Glutamatergic neuron (in vitro differentiated cells): ENCODE data around the gene NBEAL1. TPM values are rescaled to one million over a fixed set of nuclear protein-coding genes. Genes with fewer than 3 reads are reported as not detected.
"Not testable (repeated sequence)": the region's sequence is repeated elsewhere in the genome, so short reads cannot be mapped to it uniquely, and the experiment has no call there.

ENCODE experiments used
- DNase-seq: peaks from one replicate; pipeline ENCODE4 v3.0.0; 2022
- H3K27ac Mint-ChIP-seq: one replicate; pipeline ENCODE4 v1.8.0; 2020; ENCODE audit warnings: mild to moderate bottlenecking, mixed read lengths, inconsistent platforms; ENCODE audit not compliant: unreplicated experiment
- H3K27me3 Mint-ChIP-seq: one replicate; pipeline ENCODE4 v1.8.0; 2020; ENCODE audit warnings: mild to moderate bottlenecking, moderate library complexity, mixed read lengths, inconsistent platforms; ENCODE audit not compliant: unreplicated experiment
- H3K36me3 Mint-ChIP-seq: one replicate; pipeline ENCODE4 v1.8.0; 2020; ENCODE audit warnings: mild to moderate bottlenecking, mixed read lengths, inconsistent platforms; ENCODE audit not compliant: unreplicated experiment
- H3K4me1 Mint-ChIP-seq: one replicate; pipeline ENCODE4 v1.8.0; 2020; ENCODE audit warnings: mild to moderate bottlenecking, low read depth, mixed read lengths, inconsistent platforms; ENCODE audit not compliant: unreplicated experiment
- H3K4me3 Mint-ChIP-seq: one replicate; pipeline ENCODE4 v1.8.0; 2020; ENCODE audit warnings: mild to moderate bottlenecking, mixed read lengths, inconsistent platforms; ENCODE audit not compliant: unreplicated experiment
- H3K9me3 Mint-ChIP-seq: one replicate; pipeline ENCODE4 v1.8.0; 2020; ENCODE audit warnings: mild to moderate bottlenecking, moderate library complexity, mixed read lengths, inconsistent platforms; ENCODE audit not compliant: unreplicated experiment
- total RNA-seq: library from RNA; stranded (reverse); fragmentation: NEBNext Ultra II Directional; extraction: Animal tissue kit (Norgen Biotek cat#: 25700); gene quantifications from one replicate; pipeline ENCODE4 v1.2.1, GENCODE V29; 2021; ENCODE audit not compliant: unreplicated experiment
- TF ChIP-seq, protein P1 (sequence below): fragments of 200-600 bp; sonication (generic); IDR thresholded peaks from one replicate; pipeline ENCODE4 v1.5.0; 2021; ENCODE audit not compliant: partially characterized antibody, unreplicated experiment

Gene NBEAL1
- total RNA-seq, 1 donor from 2014 or later = 19.0 TPM

DNA sequence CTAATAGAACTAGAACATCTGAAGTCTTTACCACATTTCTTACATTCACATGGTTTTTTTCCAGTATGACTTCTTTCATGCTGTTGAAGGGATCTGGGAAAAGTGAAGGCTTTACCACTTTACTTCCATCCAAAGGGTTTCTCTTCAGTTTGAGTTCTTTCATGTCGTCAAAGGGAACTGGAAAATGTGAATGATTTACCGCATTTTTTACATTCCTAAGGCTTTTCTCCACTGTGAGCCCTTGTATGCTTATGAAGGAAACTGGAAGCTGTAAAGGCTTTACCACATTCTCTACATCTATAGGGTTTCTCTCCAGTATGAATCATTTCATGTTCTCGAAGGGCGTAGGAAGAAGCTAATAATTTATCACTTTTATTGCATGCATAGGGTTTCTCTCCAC lies 46.7 kb downstream of the NBEAL1 start:
- Mint-ChIP-seq H3K9me3 (peaks cover 1% of the 10 kb centered on the region), H3K27ac (no peak overlapping the region), H3K36me3 (no peaks in the 10 kb centered on the region), H3K4me1 (no peaks in the 10 kb centered on the region), H3K27me3 (peaks cover under 1% of the 10 kb centered on the region), H3K4me3 (no peak overlapping the region)
- no peak for DNase-seq
- TF ChIP-seq, protein P1, sequence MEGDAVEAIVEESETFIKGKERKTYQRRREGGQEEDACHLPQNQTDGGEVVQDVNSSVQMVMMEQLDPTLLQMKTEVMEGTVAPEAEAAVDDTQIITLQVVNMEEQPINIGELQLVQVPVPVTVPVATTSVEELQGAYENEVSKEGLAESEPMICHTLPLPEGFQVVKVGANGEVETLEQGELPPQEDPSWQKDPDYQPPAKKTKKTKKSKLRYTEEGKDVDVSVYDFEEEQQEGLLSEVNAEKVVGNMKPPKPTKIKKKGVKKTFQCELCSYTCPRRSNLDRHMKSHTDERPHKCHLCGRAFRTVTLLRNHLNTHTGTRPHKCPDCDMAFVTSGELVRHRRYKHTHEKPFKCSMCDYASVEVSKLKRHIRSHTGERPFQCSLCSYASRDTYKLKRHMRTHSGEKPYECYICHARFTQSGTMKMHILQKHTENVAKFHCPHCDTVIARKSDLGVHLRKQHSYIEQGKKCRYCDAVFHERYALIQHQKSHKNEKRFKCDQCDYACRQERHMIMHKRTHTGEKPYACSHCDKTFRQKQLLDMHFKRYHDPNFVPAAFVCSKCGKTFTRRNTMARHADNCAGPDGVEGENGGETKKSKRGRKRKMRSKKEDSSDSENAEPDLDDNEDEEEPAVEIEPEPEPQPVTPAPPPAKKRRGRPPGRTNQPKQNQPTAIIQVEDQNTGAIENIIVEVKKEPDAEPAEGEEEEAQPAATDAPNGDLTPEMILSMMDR = no peak

DNA sequence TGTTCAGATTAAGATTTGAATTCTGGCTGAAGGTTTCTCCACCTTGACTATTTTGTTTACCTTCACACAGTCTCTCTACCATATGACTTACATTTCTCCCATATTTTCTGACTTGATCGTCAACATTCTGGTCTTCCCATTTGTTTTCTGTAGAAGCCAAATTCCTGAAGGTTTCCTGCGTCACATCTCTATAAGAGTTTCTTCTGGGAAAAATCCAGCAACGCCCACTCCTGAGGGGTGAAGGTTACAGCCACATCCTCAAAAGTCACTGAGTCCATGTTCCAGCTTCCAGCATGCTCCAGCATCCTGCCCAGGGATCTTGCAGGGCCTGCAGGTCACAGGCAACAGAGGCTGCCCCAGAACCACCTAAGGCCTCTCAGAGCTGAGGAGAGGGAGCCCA lies 47.5 kb downstream of the NBEAL1 start:
- Mint-ChIP-seq H3K9me3 (peaks cover 3% of the 10 kb centered on the region), H3K27me3 (peaks cover 2% of the 10 kb centered on the region), H3K4me3 (no peak overlapping the region), H3K36me3 (no peaks in the 10 kb centered on the region), H3K4me1 (no peaks in the 10 kb centered on the region), H3K27ac (no peak overlapping the region)
- TF ChIP-seq, protein P1 = no peak
- DNase-seq = no peak

DNA sequence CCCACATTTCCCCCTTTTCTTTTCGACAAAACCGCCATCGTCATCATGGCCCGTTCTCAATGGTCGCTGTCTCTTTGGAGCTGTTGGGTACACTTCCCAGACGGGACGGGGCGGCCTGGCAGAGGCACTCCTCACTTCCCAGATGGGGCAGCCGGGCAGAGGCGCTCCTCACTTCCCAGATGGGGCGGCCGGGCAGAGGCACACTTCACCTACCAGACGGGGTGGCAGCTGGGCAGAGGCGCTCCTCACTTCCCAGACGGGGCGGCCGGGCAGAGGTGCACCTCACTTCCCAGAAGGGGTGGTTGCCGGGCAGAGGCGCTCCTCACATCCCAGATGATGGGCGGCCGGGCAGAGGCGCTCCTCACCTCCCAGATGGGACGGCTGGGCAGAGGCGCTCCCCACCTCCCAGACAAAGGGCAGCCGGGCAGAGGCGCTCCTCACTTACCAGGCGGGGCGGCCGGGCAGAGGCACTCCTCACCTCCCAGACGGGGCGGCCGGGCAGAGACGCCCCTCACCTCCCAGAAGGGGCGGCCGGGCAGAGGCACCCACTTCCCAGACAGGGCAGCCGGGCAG lies 51.9 kb downstream of the NBEAL1 start:
- H3K9me3 Mint-ChIP-seq, H3K27ac Mint-ChIP-seq, H3K4me1 Mint-ChIP-seq, H3K4me3 Mint-ChIP-seq, H3K36me3 Mint-ChIP-seq, H3K27me3 Mint-ChIP-seq, DNase-seq: not testable (repeated sequence)

DNA sequence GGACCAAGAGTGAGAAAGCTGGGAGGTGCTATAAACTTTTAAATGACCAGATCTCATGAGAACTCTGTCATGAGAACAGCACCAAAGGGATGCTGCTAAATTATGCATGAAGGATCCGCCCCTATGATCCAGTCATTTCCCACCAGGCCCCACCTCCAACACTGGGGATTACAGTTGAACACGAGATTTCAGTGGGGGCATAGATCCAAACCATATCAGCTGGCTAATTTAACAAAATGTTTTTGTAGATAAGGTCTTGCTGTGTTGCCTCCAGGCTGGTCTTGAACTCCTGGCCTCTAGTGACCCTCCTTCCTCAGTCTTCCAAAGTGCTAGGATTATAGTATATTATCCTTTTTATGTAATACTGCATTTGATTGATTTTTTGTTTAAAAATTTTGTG lies 56.0 kb downstream of the NBEAL1 start:
- no peak overlapping the region for H3K27ac Mint-ChIP-seq
- peaks cover 4% of the 10 kb centered on the region for H3K36me3 Mint-ChIP-seq
- DNase-seq = no peak
- H3K9me3 Mint-ChIP-seq = peaks cover 3% of the 10 kb centered on the region
- no peaks in the 10 kb centered on the region for H3K4me1 Mint-ChIP-seq
- H3K4me3 Mint-ChIP-seq = no peak overlapping the region
- peaks cover 2% of the 10 kb centered on the region for H3K27me3 Mint-ChIP-seq
- TF ChIP-seq, protein P1 = no peak

DNA sequence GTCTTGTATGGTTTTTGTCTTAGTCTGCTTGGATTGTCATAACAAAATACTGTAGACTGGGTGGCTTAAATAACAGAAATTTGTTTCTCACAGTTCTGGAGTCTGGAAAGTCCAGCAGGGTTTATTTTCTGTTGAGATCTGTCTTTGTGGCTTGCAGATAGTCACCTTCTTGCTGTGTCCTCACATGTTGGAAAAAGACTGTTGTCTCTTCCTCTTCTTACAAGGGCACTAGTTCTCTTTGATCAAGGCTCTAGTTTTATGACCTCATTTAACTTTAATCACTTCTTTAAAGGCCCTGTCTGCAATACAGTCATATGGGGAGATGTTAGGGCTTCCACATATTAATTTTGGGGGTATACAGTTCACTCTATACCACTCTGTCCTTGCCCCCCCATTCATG lies 56.5 kb downstream of the NBEAL1 start:
- no peak for DNase-seq
- no peaks in the 10 kb centered on the region for H3K4me1 Mint-ChIP-seq
- TF ChIP-seq, protein P1 = no peak
- H3K4me3 Mint-ChIP-seq = no peak overlapping the region
- H3K36me3 Mint-ChIP-seq = peaks cover 4% of the 10 kb centered on the region
- H3K27me3 Mint-ChIP-seq = peaks cover 2% of the 10 kb centered on the region
- H3K27ac Mint-ChIP-seq = no peak overlapping the region
- peaks cover 3% of the 10 kb centered on the region for H3K9me3 Mint-ChIP-seq
